ENCODE measurements around the gene PHETA1. TPM values are rescaled to one million over a fixed set of nuclear protein-coding genes. Genes with fewer than 3 reads are reported as not detected.

Gene PHETA1
- total RNA-seq, 1 experiment from 2014 or later = 3.4 TPM

- intact Hi-C loops (cut with micrococcal nuclease) = no loop called here
- CTCF ChIA-PET = interaction anchor here (0.6 to 1.3 kb wide), 7 partner anchors 8 to 295 kb away, joined by 3 to 5 read pairs (median 4); no protein-coding TSS in a partner anchor
- POLR2A ChIA-PET = interaction anchor here (1.1 kb wide), 1 partner anchor 21 kb away, joined by 6 read pairs; no protein-coding TSS in a partner anchor
- no peak for DNase-seq (ENCODE audit: unreplicated experiment)
- TF ChIP-seq CTCF (IDR thresholded peaks at IDR 0.05; ENCODE audit: unreplicated experiment) = no peak
- Mint-ChIP-seq H3K27me3 (ENCODE audit: insufficient read depth, unreplicated experiment) (no peaks in the 10 kb centered on the region), H3K36me3 (ENCODE audit: insufficient read depth, unreplicated experiment) (no peaks in the 10 kb centered on the region), H3K9me3 (ENCODE audit: unreplicated experiment) (no peaks in the 10 kb centered on the region), H3K4me1 (ENCODE audit: insufficient read depth, unreplicated experiment) (no peaks in the 10 kb centered on the region), H3K4me3 (ENCODE audit: unreplicated experiment) (no peak overlapping the region), H3K27ac (ENCODE audit: low read depth, unreplicated experiment) (no peak overlapping the region)
- BruUV-seq (replicated peaks) = no TSS peak
Observed at GRCh38 chr12:111322336-111323250, 46.3 kb downstream of the PHETA1 start.

GRCh38 chr12:111321317-111321716, 47.6 kb downstream of the PHETA1 start:
- no peaks in the 10 kb centered on the region for H3K27me3 Mint-ChIP-seq (ENCODE audit: insufficient read depth, unreplicated experiment)
- no peaks in the 10 kb centered on the region for H3K4me1 Mint-ChIP-seq (ENCODE audit: insufficient read depth, unreplicated experiment)
- H3K27ac Mint-ChIP-seq (ENCODE audit: low read depth, unreplicated experiment) = no peak overlapping the region
- H3K9me3 Mint-ChIP-seq (ENCODE audit: unreplicated experiment) = no peaks in the 10 kb centered on the region
- ChIA-PET POLR2A (no interaction called here), CTCF (interaction anchor here (0.6 to 1.6 kb wide), 3 partner anchors 8 to 24 kb away, joined by 3 to 4 read pairs (median 4); no protein-coding TSS in a partner anchor)
- no peak for TF ChIP-seq CTCF (IDR thresholded peaks at IDR 0.05; ENCODE audit: unreplicated experiment)
- H3K4me3 Mint-ChIP-seq (ENCODE audit: unreplicated experiment) = no peak overlapping the region
- DNase-seq (ENCODE audit: unreplicated experiment) = no peak
- BruUV-seq (replicated peaks) = no TSS peak
- intact Hi-C loops (cut with micrococcal nuclease) = no loop called here
- H3K36me3 Mint-ChIP-seq (ENCODE audit: insufficient read depth, unreplicated experiment) = no peaks in the 10 kb centered on the region

- POLR2A ChIA-PET = no interaction called here
- no peak for DNase-seq (ENCODE audit: unreplicated experiment)
- H3K4me1 Mint-ChIP-seq (ENCODE audit: insufficient read depth, unreplicated experiment) = no peaks in the 10 kb centered on the region
- no peaks in the 10 kb centered on the region for H3K36me3 Mint-ChIP-seq (ENCODE audit: insufficient read depth, unreplicated experiment)
- intact Hi-C loops (cut with micrococcal nuclease) = no loop called here
- no peaks in the 10 kb centered on the region for H3K27me3 Mint-ChIP-seq (ENCODE audit: insufficient read depth, unreplicated experiment)
- no peaks in the 10 kb centered on the region for H3K9me3 Mint-ChIP-seq (ENCODE audit: unreplicated experiment)
- TF ChIP-seq CTCF (IDR thresholded peaks at IDR 0.05; ENCODE audit: unreplicated experiment) = no peak
- BruUV-seq (replicated peaks) = no TSS peak
- no peak overlapping the region for H3K4me3 Mint-ChIP-seq (ENCODE audit: unreplicated experiment)
- H3K27ac Mint-ChIP-seq (ENCODE audit: low read depth, unreplicated experiment) = no peak overlapping the region
- CTCF ChIA-PET = interaction anchor here (1.6 kb wide), 1 partner anchor 10 kb away, joined by 4 read pairs; no protein-coding TSS in a partner anchor
Observed at GRCh38 chr12:111320258-111321050, 48.4 kb downstream of the PHETA1 start.
